ENCODE data around the gene ZNF678. TPM values are rescaled to one million over a fixed set of nuclear protein-coding genes. Genes with fewer than 3 reads are reported as not detected.

The ZNF678 gene
- 1.5 and 5.7 TPM in 2 replicates for total RNA-seq

GRCh38 chr1:227563324-227564201 is at the start of gene ZNF678:
Gene ZNF678 (plus strand): TSS chr1:227563556. CDS start chr1:227650992, 87,436 bp downstream.

Other genes with a start within 250 kb of the ZNF678 start
- 11.0 and 14.8 TPM in 2 replicates for gene CDC42BPA, start 245.1 kb upstream of the ZNF678 start, total RNA-seq
- 24.9 and 37.4 TPM in 2 replicates for gene JMJD4, start 171.7 kb downstream of the ZNF678 start, total RNA-seq
- 35.9 and 41.2 TPM in 2 replicates for gene SNAP47, start 171.9 kb downstream of the ZNF678 start, total RNA-seq